GM21529 (cell line): ENCODE measurements around the gene FTH1.
"Not testable (repeated sequence)": the region's sequence is repeated elsewhere in the genome, so short reads cannot be mapped to it uniquely, and the experiment has no call there.

Source experiments
- ATAC-seq: cut with Tn5 transposase; IDR thresholded peaks from one replicate; pipeline ENCODE4 v1.9.1; 2021; ENCODE audit not compliant: unreplicated experiment

The FTH1 gene

GRCh38 chr11:61964058-61964665 lies 3.3 kb downstream of the FTH1 start:
- no peak for ATAC-seq

- ATAC-seq: peak; percentile 20
Observed at GRCh38 chr11:61963282-61964057, 4.0 kb downstream of the FTH1 start.

GRCh38 chr11:61963016-61963281 lies 4.5 kb downstream of the FTH1 start:
- ATAC-seq: no peak

GRCh38 chr11:61962213-61963015 lies 5.0 kb downstream of the FTH1 start:
- no peak for ATAC-seq

GRCh38 chr11:61961570-61962212 lies 5.7 kb downstream of the FTH1 start:
- no peak for ATAC-seq

GRCh38 chr11:61960532-61960931 lies 6.9 kb downstream of the FTH1 start:
- ATAC-seq: no peak

- ATAC-seq: no peak
Observed at GRCh38 chr11:61959678-61960077, 7.8 kb downstream of the FTH1 start.

GRCh38 chr11:61959114-61959513 lies 8.3 kb downstream of the FTH1 start:
- ATAC-seq: no peak

GRCh38 chr11:61958590-61958989 lies 8.8 kb downstream of the FTH1 start:
- ATAC-seq: no peak

- no peak for ATAC-seq
Observed at GRCh38 chr11:61957021-61957770, 10.2 kb downstream of the FTH1 start.

GRCh38 chr11:61956191-61957020 lies 11.0 kb downstream of the FTH1 start:
- ATAC-seq: no peak

GRCh38 chr11:61955422-61956135 lies 11.9 kb downstream of the FTH1 start:
- no peak for ATAC-seq

GRCh38 chr11:61954851-61955421 lies 12.5 kb downstream of the FTH1 start:
- ATAC-seq: no peak

- ATAC-seq: no peak
Observed at GRCh38 chr11:61954106-61954850, 13.2 kb downstream of the FTH1 start.

GRCh38 chr11:61953632-61954031 lies 13.8 kb downstream of the FTH1 start:
- ATAC-seq: not testable (repeated sequence)

GRCh38 chr11:61952882-61953281 lies 14.6 kb downstream of the FTH1 start:
- no peak for ATAC-seq

- no peak for ATAC-seq
Observed at GRCh38 chr11:61951484-61952135, 15.8 kb downstream of the FTH1 start.

- ATAC-seq: no peak
Observed at GRCh38 chr11:61950035-61950547, 17.3 kb downstream of the FTH1 start, which contains the start of gene BEST1. BEST1 (plus strand) TSS chr11:61950351; CDS start chr11:61951807, 1,456 bp downstream.
